Measurements from ENCODE around the gene KIAA0408.
"Not testable (repeated sequence)": the region's sequence is repeated elsewhere in the genome, so short reads cannot be mapped to it uniquely, and the experiment has no call there.

The KIAA0408 gene

GRCh38 chr6:127463056-127463455 lies 3.9 kb upstream of the KIAA0408 start:
- no peak for DNase-seq (ENCODE audit: low spot score)

GRCh38 chr6:127462376-127462775 lies 3.2 kb upstream of the KIAA0408 start:
- no peak for DNase-seq (ENCODE audit: low spot score)

GRCh38 chr6:127460465-127460864 lies 1.3 kb upstream of the KIAA0408 start:
- no peak for DNase-seq (ENCODE audit: low spot score)

- DNase-seq (ENCODE audit: low spot score): no peak
These were observed 372 bp downstream of the KIAA0408 start for GRCh38 chr6:127458817-127459216.

- no peak for DNase-seq (ENCODE audit: low spot score)
These were observed 967 bp downstream of the KIAA0408 start for GRCh38 chr6:127458222-127458621.

- DNase-seq (ENCODE audit: low spot score): no peak
These were observed 1.6 kb downstream of the KIAA0408 start for GRCh38 chr6:127457456-127458064.

GRCh38 chr6:127456465-127456864 lies 2.7 kb downstream of the KIAA0408 start:
- DNase-seq (ENCODE audit: low spot score): no peak

GRCh38 chr6:127453845-127454619 lies 5.2 kb downstream of the KIAA0408 start:
- no peak for DNase-seq (ENCODE audit: low spot score)

- no peak for DNase-seq (ENCODE audit: low spot score)
These were observed 6.4 kb downstream of the KIAA0408 start for GRCh38 chr6:127452803-127453202.

- DNase-seq (ENCODE audit: low spot score): no peak
These were observed 7.8 kb downstream of the KIAA0408 start for GRCh38 chr6:127451388-127451787.

- DNase-seq (ENCODE audit: low spot score): no peak
These were observed 11.4 kb downstream of the KIAA0408 start for GRCh38 chr6:127447780-127448179.

GRCh38 chr6:127446356-127446755 lies 12.8 kb downstream of the KIAA0408 start:
- no peak for DNase-seq (ENCODE audit: low spot score)

GRCh38 chr6:127441881-127442280 lies 17.3 kb downstream of the KIAA0408 start:
- DNase-seq (ENCODE audit: low spot score): no peak

GRCh38 chr6:127439718-127440117 lies 19.5 kb downstream of the KIAA0408 start:
- DNase-seq (ENCODE audit: low spot score): no peak

GRCh38 chr6:127436578-127437110 lies 22.5 kb downstream of the KIAA0408 start:
- no peak for DNase-seq (ENCODE audit: low spot score)

GRCh38 chr6:127435626-127436220 lies 23.5 kb downstream of the KIAA0408 start:
- DNase-seq (ENCODE audit: low spot score): no peak

- no peak for DNase-seq (ENCODE audit: low spot score)
These were observed 24.5 kb downstream of the KIAA0408 start for GRCh38 chr6:127434651-127435050.

GRCh38 chr6:127428562-127428961 lies 30.6 kb downstream of the KIAA0408 start:
- DNase-seq (ENCODE audit: low spot score): not testable (repeated sequence)

- DNase-seq (ENCODE audit: low spot score): no peak
These were observed 35.3 kb downstream of the KIAA0408 start for GRCh38 chr6:127423921-127424320.

GRCh38 chr6:127421164-127421563 lies 38.0 kb downstream of the KIAA0408 start:
- not testable (repeated sequence) for DNase-seq (ENCODE audit: low spot score)

- peak; percentile 37 for DNase-seq (ENCODE audit: low spot score)
These were observed 38.6 kb downstream of the KIAA0408 start for GRCh38 chr6:127420556-127420955.

- DNase-seq (ENCODE audit: low spot score): no peak
These were observed 44.1 kb downstream of the KIAA0408 start for GRCh38 chr6:127415096-127415495.

GRCh38 chr6:127413123-127413522 lies 46.1 kb downstream of the KIAA0408 start:
- not testable (repeated sequence) for DNase-seq (ENCODE audit: low spot score)
